ENCODE results near the gene PRR33. TPM values are rescaled to one million over a fixed set of nuclear protein-coding genes. Genes with fewer than 3 reads are reported as not detected.
"Not testable (repeated sequence)": the region's sequence is repeated elsewhere in the genome, so short reads cannot be mapped to it uniquely, and the experiment has no call there.

PRR33 gene
- total RNA-seq, 2 donors from 2014 or later = not detected

DNA sequence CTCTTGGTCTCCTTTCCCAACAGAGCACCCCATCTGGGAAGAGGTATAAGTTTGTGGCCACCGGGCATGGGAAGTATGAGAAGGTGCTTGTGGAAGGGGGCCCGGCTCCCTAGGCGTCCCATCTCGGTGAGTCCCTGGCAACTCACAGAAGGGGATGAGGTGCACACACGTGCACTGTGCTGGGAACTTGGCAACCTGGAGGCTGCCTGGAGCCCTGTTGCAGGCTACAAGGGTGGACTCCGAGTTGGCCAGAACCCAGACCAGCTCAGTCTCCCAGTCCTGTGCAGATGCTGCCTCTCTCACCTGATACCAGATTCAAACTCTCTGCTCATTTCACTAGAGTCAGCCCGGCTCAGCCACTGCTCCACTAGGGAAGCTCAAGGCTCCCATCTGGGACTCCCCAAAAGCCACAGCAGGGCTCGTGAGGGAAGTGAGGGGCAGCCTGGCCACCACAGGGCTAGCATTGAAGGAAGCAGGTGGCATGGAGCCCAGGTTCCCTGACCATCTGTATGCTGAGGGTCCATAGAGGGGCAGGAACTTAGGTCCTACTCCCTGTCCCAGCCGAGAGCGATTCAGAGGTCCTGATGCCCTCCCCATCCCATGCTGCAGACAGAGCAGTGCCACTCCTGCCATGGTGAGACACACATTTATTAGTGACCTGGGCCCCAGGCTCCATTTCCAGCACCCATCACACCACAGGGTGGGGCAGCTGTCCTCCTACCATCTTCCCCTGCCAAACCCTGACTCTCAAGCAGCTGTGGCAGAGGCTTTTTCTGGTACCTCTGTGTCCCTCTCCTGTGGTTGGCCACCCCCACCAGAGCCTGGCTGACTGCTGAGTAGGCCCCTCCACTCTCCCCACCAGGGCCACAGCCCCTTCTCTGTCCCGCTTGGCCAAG lies 4.0 kb downstream of the PRR33 start:
- Histone ChIP-seq H3K27ac (no peak overlapping the region), H3K9ac (ENCODE audit: low read depth in 2 of 2, low read length in 2 of 2) (no peak overlapping the region), H3K36me3 (no peaks in the 10 kb centered on the region), H3K27me3 (no peaks in the 10 kb centered on the region), H3K4me3 (no peak overlapping the region), H3K4me1 (no peaks in the 10 kb centered on the region), H3K9me3 (no peaks in the 10 kb centered on the region)
- no peak for DNase-seq
- intact Hi-C loops (cut with DNase I) = no loop called here
- TF ChIP-seq, protein P1, sequence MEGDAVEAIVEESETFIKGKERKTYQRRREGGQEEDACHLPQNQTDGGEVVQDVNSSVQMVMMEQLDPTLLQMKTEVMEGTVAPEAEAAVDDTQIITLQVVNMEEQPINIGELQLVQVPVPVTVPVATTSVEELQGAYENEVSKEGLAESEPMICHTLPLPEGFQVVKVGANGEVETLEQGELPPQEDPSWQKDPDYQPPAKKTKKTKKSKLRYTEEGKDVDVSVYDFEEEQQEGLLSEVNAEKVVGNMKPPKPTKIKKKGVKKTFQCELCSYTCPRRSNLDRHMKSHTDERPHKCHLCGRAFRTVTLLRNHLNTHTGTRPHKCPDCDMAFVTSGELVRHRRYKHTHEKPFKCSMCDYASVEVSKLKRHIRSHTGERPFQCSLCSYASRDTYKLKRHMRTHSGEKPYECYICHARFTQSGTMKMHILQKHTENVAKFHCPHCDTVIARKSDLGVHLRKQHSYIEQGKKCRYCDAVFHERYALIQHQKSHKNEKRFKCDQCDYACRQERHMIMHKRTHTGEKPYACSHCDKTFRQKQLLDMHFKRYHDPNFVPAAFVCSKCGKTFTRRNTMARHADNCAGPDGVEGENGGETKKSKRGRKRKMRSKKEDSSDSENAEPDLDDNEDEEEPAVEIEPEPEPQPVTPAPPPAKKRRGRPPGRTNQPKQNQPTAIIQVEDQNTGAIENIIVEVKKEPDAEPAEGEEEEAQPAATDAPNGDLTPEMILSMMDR (IDR thresholded peaks at IDR 0.05) = no peak

DNA sequence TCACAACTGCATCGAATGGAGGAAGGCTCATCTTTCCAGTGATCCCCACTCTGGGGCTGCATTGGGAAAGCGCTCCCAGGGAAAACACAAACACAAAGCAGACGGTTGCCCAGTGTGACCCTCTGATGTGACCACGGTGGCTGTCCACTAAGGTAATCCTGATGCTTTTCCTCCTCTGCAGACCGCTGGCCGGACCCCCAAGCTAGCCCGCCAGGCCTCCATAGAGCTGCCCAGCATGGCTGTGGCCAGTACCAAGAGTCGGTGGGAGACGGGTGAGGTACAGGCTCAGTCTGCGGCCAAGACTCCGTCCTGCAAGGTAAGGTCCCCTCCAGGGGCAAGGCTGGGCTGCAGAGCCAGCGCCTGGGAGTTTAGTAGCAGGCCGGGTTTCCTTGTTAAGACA lies 5.1 kb downstream of the PRR33 start:
- H3K4me1 ChIP-seq; H3K9me3 ChIP-seq; intact Hi-C loops (cut with DNase I); H3K4me3 ChIP-seq; DNase-seq; H3K9ac ChIP-seq (ENCODE audit: low read depth in 2 of 2, low read length in 2 of 2); H3K27me3 ChIP-seq; H3K27ac ChIP-seq; H3K36me3 ChIP-seq: not testable (repeated sequence)

DNA sequence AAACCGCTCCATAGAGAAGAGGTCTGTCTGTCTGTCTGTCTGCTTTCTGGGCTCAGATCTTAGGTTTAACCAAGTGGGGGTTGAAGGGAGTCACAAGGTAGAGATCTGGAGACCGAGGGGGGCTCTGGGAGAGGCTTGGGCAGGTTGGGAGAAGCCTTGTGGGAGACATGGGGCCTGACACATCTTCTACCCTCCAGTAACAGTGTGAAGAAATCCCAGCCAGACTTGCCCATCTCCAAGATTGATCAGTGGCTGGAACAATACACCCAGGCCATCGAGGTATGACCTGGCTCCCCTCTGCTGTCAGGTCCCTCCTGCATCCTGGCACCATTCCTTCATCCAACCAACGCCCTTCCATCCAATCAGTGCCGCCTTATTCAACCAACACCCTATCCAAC lies 7.4 kb downstream of the PRR33 start:
- no peaks in the 10 kb centered on the region for H3K36me3 ChIP-seq
- no peaks in the 10 kb centered on the region for H3K4me1 ChIP-seq
- no peak overlapping the region for H3K9ac ChIP-seq (ENCODE audit: low read depth in 2 of 2, low read length in 2 of 2)
- no peaks in the 10 kb centered on the region for H3K27me3 ChIP-seq
- intact Hi-C loops (cut with DNase I) = loop anchor here (5.0 kb wide), 1 partner anchor 268 kb away; no protein-coding TSS in a partner anchor
- TF ChIP-seq, protein P1 (IDR thresholded peaks at IDR 0.05) = no peak
- no peak for DNase-seq
- H3K27ac ChIP-seq = no peak overlapping the region
- no peak overlapping the region for H3K4me3 ChIP-seq
- H3K9me3 ChIP-seq = no peaks in the 10 kb centered on the region

DNA sequence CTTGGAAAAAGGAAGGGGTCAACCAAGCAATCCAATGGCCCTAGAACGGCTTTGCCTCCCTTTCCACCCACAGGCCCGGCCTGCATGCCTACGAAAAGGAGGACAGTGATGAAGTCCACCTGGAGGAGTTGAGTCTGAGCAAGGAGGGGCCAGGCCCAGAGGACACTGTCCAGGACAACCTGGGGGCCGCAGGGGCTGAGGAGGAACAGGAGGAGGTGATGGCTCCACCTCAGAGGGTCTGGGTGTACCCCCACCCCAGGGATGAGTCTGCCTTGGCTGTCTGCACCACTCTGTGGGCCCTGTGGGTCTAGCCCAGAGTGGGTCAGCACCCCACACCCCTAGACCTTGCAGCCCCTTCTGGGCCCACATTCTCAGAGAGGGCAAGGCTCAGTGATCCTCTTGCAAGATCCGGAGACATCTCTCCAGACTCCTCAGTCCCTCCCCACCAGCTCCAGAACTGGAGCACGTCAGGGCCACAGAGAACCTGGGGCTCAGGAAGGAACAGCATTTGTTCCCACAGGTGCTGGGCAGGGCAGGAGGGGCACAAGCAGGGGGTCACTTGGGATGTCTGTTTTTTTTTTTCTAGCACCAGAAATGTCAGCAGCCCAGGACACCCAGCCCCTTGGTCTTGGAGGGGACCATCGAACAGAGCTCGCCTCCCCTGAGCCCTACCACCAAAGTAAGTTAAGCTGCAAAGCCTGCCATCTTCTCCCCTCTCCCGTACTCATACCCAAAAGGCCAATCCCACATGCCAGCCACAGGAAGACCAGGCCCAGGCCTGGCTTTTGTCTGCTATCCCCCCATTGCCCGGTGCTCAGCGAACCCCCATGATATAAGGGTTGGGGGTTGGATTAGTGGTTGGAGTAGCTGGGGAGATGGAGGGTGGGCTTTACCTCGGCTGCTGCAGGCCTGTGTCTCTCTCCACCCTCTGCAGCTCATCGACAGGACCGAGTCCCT lies 8.1 kb downstream of the PRR33 start:
- no peak overlapping the region for H3K9ac ChIP-seq (ENCODE audit: low read depth in 2 of 2, low read length in 2 of 2)
- no peaks in the 10 kb centered on the region for H3K27me3 ChIP-seq
- H3K27ac ChIP-seq = no peak overlapping the region
- intact Hi-C loops (cut with DNase I) = loop anchor here (5.0 kb wide), 1 partner anchor 269 kb away; no protein-coding TSS in a partner anchor
- H3K9me3 ChIP-seq = no peaks in the 10 kb centered on the region
- DNase-seq = no peak
- H3K4me3 ChIP-seq = no peak overlapping the region
- TF ChIP-seq, protein P1 (IDR thresholded peaks at IDR 0.05) = no peak
- no peaks in the 10 kb centered on the region for H3K36me3 ChIP-seq
- no peaks in the 10 kb centered on the region for H3K4me1 ChIP-seq

DNA sequence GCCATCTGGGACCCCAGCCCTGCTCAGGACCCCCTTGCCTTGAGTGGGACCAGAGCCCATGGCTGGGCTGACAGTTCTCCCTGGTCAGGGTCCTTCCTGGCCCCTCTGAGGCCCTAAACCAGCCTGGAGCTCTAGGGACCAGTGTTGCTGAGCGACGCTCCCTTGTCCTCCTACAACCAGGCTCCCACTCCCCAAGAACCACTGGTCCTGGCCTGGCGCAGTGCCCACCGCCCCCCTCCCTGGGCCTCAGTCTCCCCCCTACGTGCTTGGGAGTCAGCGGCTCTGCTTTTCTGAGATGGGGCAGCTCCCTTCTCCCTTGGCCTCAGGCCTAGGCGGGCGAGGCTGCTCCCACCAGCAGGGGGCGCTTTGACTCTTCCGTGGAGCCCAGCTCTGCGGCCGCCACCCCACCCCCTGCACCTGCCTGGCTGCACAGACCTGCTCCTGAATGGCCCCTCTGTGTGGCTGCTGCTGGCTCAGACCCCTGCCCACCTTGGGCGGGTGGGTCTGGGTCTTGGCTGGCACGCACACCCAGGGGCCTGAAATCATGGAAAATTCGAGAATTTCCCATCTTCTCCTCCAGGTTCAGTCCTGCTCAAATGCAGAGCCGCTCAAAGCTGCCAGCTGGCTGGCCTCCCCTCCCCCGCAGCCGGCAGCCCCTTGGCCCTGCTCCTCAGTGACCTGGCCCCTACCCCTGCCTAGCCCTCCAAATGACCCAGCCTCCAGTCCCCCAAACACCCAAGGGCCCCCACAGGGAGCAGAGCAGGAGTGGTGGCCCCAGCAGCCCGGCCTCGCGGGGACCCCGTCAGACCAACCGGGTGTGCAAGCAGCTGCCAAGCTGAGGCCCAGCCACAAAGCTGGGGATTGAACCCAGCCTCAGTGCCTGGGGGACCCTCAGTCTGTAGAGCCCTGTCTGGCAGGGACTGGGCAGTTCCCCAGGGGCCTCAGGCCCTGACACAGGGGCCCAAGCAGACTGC lies 9.1 kb downstream of the PRR33 start:
- TF ChIP-seq, protein P1 (IDR thresholded peaks at IDR 0.05) = peak; percentile 89

More for the DNA sequence above, 9.1 kb downstream of the PRR33 start:
- intact Hi-C loops (cut with DNase I) = loop anchor here (5.0 kb wide), 1 partner anchor 270 kb away; no protein-coding TSS in a partner anchor
- Histone ChIP-seq H3K9ac (ENCODE audit: low read depth in 2 of 2, low read length in 2 of 2) (no peak overlapping the region), H3K9me3 (no peaks in the 10 kb centered on the region), H3K4me1 (no peaks in the 10 kb centered on the region), H3K27me3 (no peaks in the 10 kb centered on the region), H3K27ac (peak overlapping the region; percentile 22), H3K36me3 (no peaks in the 10 kb centered on the region), H3K4me3 (no peak overlapping the region)
- peak; percentile 81 for DNase-seq

Measured in colonic mucosa (tissue), 4 donors.